Rectal smooth muscle tissue (tissue), 1 donor: Measurements from ENCODE around the gene SORT1.
A peak's percentile ranks its signal among the peaks of the same experiment; 100 is the strongest.
"Not testable (repeated sequence)": the region's sequence is repeated elsewhere in the genome, so short reads cannot be mapped to it uniquely, and the experiment has no call there.

ENCODE experiments used
- H3K27ac ChIP-seq: one replicate; pipeline ENCODE4 v1.7.0; 2013; ENCODE audit warnings: low read depth, low read length, inconsistent platforms
- H3K27me3 ChIP-seq: one replicate; pipeline ENCODE4 v1.7.0; 2013; ENCODE audit warnings: low read length; ENCODE audit not compliant: control insufficient read depth, insufficient read depth
- H3K36me3 ChIP-seq: one replicate; pipeline ENCODE4 v1.7.0; 2013; ENCODE audit warnings: low read length; ENCODE audit not compliant: control insufficient read depth, insufficient read depth
- H3K4me1 ChIP-seq: one replicate; pipeline ENCODE4 v1.7.0; 2013; ENCODE audit warnings: low read length; ENCODE audit not compliant: control insufficient read depth, insufficient read depth
- H3K4me3 ChIP-seq: one replicate; pipeline ENCODE4 v1.7.0; 2013; ENCODE audit warnings: low read length
- H3K9ac ChIP-seq: one replicate; pipeline ENCODE4 v1.7.0; 2013; ENCODE audit warnings: low read length

The SORT1 gene

GRCh38 chr1:109385417-109385816, 12.3 kb downstream of the SORT1 start:
- Histone ChIP-seq H3K27me3 (no peaks in the 10 kb centered on the region), H3K4me3 (no peak overlapping the region), H3K27ac (peak overlapping the region; percentile 4), H3K9ac (no peak overlapping the region), H3K36me3 (no peaks in the 10 kb centered on the region), H3K4me1 (peaks cover 30% of the 10 kb centered on the region)

GRCh38 chr1:109383854-109384253, 13.9 kb downstream of the SORT1 start:
- Histone ChIP-seq H3K4me1 (peaks cover 15% of the 10 kb centered on the region), H3K36me3 (no peaks in the 10 kb centered on the region), H3K9ac (no peak overlapping the region), H3K27ac (peak overlapping the region; percentile 30), H3K27me3 (no peaks in the 10 kb centered on the region), H3K4me3 (no peak overlapping the region)

DNA sequence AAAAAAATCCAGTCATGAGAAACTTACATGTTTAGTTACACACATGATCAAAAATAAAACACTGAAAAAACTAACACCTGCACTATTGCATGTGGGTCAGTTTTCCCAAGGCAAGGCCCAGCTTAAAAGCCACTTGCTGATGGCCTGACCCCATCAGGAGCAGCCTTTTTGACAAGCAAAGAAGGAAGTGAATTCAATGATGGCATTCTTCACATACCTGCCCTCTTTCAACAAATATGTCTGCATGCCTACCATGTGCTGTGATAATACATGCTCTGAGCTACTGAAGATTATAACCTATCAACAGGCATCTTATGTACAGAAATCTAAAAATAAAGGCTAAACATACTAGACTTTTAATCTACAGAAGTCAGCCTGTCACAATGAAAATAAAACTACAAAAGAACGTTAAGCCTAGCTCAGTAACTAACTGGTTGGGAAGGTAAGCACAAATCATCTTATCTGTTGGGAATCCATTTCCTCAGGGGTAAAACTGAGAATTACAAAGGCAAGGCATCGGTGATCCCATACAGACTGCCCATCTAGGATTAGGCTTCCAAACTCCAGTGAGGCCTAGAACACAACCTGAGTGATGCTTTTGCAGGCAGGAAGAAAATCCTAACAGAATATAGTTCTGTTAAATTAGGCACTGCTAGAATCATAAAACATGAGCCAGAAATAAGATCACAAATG, 14.5 kb downstream of the SORT1 start:
- Histone ChIP-seq H3K27ac (peak overlapping the region; percentile 34), H3K4me3 (no peak overlapping the region), H3K36me3 (no peaks in the 10 kb centered on the region), H3K9ac (no peak overlapping the region), H3K4me1 (peaks cover 13% of the 10 kb centered on the region), H3K27me3 (no peaks in the 10 kb centered on the region)

GRCh38 chr1:109381573-109381972, 16.1 kb downstream of the SORT1 start:
- Histone ChIP-seq H3K27me3 (no peaks in the 10 kb centered on the region), H3K9ac (no peak overlapping the region), H3K4me3 (no peak overlapping the region), H3K27ac (no peak overlapping the region), H3K36me3 (no peaks in the 10 kb centered on the region), H3K4me1 (peaks cover 13% of the 10 kb centered on the region)

- H3K4me1 ChIP-seq, result peaks cover 3% of the 10 kb centered on the region
- H3K9ac ChIP-seq, result no peak overlapping the region
- H3K27ac ChIP-seq, result no peak overlapping the region
Observed at GRCh38 chr1:109379907-109380306, 17.8 kb downstream of the SORT1 start.

DNA sequence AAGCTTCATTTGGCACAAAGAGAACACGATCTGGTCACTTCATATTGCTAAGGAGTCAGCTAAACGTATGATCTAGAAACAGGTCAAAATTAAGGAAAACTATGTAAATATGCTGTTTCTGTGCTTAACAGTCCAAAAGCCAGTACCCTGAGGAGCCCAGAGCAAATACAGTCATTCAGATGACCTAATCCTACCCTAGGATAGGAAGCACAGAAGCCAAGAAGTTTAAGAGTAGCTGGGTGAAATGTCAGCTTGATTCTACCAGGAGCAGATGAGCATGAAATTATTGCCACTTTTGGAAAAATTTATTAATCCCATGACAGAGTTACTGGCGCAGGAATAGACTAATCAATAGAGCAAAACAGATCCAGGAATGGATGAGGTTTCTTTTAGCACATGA, 18.3 kb downstream of the SORT1 start:
- no peak overlapping the region for H3K27ac ChIP-seq
- H3K27me3 ChIP-seq, result no peaks in the 10 kb centered on the region
- no peaks in the 10 kb centered on the region for H3K36me3 ChIP-seq
- H3K9ac ChIP-seq, result no peak overlapping the region
- H3K4me3 ChIP-seq, result no peak overlapping the region
- H3K4me1 ChIP-seq, result peaks cover 3% of the 10 kb centered on the region

More at GRCh38 chr1:109379907-109380306, 17.8 kb downstream of the SORT1 start:
- H3K27me3 ChIP-seq, result no peaks in the 10 kb centered on the region
- no peaks in the 10 kb centered on the region for H3K36me3 ChIP-seq
- H3K4me3 ChIP-seq, result no peak overlapping the region

DNA sequence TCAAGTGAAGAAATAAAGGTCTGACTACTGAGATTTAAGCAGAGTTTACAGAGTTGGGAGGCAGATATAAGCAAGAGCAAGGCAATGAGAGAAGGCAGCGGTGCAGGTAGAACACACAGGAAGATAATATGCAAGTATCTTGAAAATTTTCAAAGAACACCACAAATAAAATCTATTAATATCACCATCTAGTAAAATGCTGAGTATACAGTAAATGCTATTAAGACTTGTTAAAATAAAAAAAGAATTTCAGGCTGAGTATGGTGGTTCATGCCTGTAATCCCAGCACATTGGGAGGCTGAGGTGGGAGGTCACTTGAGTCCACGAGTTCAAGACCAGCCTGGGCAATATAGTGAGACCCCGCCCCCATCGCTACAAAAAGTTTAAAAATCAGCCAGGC, 20.0 kb downstream of the SORT1 start:
- no peak overlapping the region for H3K27ac ChIP-seq

GRCh38 chr1:109373696-109374095, 24.0 kb downstream of the SORT1 start:
- not testable (repeated sequence) for H3K36me3 ChIP-seq, H3K27ac ChIP-seq, H3K9ac ChIP-seq, H3K4me3 ChIP-seq, H3K27me3 ChIP-seq
- peaks cover 21% of the 10 kb centered on the region for H3K4me1 ChIP-seq

More for the DNA sequence above, 20.0 kb downstream of the SORT1 start:
- Histone ChIP-seq H3K4me3 (no peak overlapping the region), H3K4me1 (peaks cover 2% of the 10 kb centered on the region), H3K27me3 (no peaks in the 10 kb centered on the region), H3K36me3 (no peaks in the 10 kb centered on the region), H3K9ac (no peak overlapping the region)

DNA sequence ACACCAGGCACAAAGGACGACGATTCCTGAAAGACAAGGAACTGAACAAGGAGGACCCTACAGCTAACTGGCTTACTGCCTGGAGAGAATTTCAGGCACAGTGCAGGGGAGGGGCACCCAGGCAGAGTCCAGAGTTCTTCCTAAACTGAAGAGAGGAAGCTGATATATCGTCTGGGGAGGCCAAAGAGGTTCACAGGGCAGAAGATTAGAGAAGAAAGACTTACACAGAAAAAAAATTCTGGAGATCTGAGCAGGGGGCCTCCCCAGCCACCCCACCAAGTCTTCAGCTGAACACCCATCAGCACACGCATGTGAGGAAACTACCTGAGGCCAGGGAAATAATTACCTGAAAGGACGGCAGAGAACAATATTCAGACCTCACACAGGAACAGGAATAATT, 24.6 kb downstream of the SORT1 start:
- H3K4me1 ChIP-seq, result peaks cover 21% of the 10 kb centered on the region
- H3K4me3 ChIP-seq, result no peak overlapping the region
- H3K36me3 ChIP-seq, result no peaks in the 10 kb centered on the region
- H3K27ac ChIP-seq, result no peak overlapping the region
- H3K27me3 ChIP-seq, result no peaks in the 10 kb centered on the region
- no peak overlapping the region for H3K9ac ChIP-seq

- Histone ChIP-seq H3K4me1 (peaks cover 21% of the 10 kb centered on the region), H3K27ac (peak overlapping the region; percentile 79)
Observed at GRCh38 chr1:109372281-109372680, 25.4 kb downstream of the SORT1 start.

DNA sequence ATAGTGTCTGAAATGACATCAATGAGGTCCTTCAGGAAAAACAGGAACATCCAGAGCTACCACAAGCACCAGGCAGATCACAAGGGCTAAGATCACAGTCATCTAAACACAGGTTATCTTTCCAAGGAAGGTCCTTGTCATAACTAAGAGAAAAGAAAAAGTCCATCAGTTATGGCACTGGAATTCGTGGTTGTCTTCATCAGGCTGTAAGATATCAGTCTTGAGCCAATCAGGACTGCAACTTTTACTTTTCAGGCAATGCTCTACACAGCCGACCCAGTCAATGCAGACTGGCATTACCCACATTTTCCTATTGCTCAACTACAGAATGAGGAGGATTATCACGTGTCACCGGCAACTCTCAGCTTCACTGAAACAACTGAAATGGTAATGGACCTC, 26.4 kb downstream of the SORT1 start:
- Histone ChIP-seq H3K9ac (no peak overlapping the region), H3K4me1 (peaks cover 21% of the 10 kb centered on the region), H3K36me3 (peaks cover 7% of the 10 kb centered on the region), H3K4me3 (no peak overlapping the region), H3K27me3 (no peaks in the 10 kb centered on the region), H3K27ac (peak overlapping the region; percentile 79)

More at GRCh38 chr1:109372281-109372680, 25.4 kb downstream of the SORT1 start:
- Histone ChIP-seq H3K27me3 (no peaks in the 10 kb centered on the region), H3K9ac (no peak overlapping the region), H3K4me3 (no peak overlapping the region), H3K36me3 (no peaks in the 10 kb centered on the region)

DNA sequence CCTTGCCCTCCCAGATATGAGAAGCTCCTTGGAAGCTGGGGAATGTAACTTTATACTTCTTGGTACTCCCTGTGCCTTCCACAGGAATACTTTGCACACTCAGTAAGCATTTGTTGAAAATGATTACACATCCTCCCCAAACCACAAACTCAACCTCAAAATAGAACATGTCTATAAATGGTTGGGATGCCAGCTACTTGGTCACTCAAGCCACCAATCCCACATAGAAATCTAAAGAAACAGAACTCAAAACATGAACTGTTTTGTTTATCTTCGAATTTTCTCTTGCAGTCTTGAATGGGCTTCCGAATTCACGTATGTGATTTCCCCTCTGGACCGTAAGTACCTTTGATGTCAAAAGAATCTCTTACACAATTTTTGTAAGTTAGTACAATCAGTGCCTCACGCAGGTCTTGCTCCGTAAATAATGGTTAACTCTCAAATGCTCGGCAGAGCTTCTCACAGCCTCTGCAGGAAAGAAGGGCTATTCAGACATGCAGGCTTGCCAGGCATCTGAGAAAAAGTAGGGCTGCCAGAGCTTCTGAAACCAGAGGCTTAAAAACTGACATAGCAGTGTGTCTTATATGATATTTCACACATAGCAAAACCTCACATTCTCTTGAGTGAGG, 26.9 kb downstream of the SORT1 start:
- no peak overlapping the region for H3K9ac ChIP-seq
- H3K4me1 ChIP-seq, result peaks cover 21% of the 10 kb centered on the region
- H3K4me3 ChIP-seq, result peak overlapping the region; percentile 14

More for the DNA sequence above, 26.9 kb downstream of the SORT1 start:
- Histone ChIP-seq H3K36me3 (peaks cover 7% of the 10 kb centered on the region), H3K27ac (peak overlapping the region; percentile 79), H3K27me3 (no peaks in the 10 kb centered on the region)
